ENCODE data around the gene PRKCE.

PRKCE gene

DNA sequence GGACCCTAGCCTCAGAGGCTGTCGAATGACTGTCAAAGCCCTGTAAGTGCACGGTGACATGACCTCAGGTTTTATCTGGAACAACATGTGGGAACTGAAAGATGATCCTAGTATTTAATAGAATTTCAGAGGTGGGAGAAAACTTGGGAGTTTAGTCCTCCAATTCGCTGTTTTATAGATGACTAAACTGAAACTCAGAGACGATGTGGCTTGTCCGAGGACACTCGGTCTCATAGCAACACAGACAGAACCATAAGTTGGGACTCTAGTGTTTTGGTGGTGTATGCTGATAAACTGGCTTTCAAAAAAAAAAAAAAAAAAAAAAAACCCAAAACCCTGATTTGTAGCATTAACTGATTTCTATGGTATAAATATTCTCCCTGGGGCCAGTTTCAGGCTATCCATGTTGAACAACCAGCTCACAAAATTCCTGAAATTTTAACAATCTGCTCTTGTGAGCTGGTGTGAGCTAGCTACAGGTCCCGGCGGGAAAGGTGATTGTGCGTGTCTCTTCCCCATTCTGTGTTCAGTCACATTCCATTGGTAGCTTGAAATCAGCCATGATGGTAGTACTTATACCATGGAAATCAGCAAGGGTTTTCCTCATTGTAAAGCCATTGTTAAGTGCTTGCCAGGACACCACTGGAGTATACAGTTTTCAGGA, 450.2 kb downstream of the PRKCE start:
- no peak for DNase-seq

DNA sequence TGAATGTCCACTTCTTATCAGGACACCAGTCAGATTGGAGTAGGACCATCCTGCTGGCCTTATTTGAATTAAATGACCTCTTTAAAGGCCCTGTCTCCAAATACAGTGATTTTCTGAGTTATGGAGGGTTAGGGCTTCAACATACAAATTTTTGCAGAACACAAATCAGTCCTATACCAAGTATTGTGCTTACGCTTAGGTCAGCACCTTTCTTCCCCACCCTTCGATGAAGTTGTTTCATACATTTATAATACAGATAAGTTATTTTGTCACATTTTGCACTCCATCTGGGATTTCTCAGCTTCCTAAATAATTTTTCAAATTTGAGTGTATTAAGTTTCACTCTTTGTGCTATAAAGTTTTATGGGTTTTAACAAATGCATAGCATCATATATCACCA, 455.2 kb downstream of the PRKCE start:
- no peak for DNase-seq

DNA sequence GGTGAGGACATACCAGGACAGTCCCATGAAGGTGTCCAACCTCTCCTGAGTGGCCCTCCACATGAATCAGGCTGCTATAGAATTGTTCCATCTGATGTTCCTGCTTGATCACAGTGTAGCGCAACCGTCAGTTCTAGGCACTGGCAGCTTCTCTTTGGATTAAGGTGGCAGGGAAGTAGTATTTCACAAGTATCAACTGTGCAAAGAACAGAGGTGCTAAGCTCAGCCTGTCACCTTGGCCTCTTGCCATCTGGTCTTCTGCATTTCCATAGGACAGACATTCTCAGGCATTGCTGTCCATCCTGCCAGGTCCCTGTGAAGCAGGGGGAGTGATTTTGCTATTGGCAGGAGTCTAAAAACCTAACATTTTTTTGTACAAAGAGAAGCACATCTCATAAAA, 463.5 kb downstream of the PRKCE start:
- no peak for DNase-seq

DNA sequence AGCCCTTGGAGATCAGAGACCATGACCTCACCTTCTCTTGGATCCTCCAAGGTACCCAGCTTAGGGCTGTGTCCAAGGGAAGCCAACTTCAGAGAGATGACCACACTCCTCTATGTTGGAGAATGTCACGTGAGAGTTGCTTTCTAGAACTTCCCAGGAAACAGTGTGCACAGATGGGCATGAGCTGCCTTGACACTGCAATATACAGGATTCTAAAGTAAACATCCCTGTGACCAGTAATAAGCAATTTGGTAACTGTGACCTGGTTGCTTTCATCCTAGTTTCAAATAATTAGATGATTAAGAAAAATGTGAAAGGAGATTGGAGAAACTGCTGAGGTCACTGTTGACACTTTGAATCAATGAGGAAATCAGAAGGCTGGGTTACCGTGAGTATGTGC, 464.7 kb downstream of the PRKCE start:
- DNase-seq, result no peak

DNA sequence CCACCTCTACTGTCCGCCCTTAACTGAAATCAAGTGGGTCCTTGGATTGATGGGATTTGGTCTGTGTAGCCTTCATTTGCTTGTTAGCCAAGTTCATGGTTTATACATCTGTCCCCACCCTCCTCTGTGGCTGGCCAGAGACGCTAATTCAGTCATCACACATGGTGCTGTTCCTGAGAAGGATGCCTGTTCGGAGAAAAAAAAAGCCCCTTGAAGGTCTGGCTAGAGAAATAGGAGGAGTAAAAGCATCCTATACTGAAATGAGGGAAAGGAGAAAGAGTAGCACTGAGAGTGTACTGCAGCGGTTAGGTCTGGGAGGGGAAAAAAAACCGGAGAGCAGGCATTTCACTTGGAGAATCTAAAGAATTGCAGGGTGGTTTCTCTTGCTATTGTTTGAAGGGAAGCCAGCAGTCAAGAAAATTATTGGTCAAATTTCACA, 465.1 kb downstream of the PRKCE start:
- DNase-seq, result no peak

DNA sequence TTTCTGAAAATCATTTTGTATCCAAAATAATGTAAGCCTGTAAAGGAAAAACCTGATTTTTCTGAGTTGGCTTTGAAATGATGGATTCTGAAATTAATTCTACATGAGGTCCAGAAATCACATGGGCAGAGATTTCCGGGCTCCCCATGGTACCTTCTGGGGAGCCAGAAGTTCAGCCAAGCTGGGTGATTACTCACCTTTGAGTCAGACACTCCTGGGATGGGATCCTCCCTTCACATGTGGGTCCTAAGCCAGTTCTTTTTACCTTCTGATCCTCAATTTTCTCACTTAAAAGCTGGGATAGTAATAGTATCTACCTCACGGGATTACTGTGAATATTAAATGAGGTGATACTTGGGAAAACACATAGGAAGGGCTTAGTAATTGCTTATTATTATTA, 465.9 kb downstream of the PRKCE start:
- DNase-seq, result peak; percentile 28 to 71

DNA sequence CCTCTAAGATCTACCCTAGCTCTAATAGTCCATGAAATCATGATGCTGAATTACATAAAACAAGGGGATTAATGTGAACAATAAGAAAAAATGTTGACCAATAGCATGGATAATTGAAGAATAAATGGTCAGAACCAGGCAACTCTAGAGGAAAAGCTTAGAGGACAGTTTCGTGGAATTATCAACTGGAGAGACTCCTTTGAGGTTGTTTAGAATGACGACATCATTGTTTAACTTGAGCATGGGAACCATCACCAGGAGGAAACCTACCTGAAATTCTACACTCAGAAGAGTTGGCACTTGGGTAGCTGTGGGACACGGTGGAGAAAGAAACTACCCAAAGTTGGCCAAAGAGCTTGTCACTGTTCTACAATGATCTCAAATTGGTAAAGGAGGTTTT, 466.5 kb downstream of the PRKCE start:
- DNase-seq, result no peak

DNA sequence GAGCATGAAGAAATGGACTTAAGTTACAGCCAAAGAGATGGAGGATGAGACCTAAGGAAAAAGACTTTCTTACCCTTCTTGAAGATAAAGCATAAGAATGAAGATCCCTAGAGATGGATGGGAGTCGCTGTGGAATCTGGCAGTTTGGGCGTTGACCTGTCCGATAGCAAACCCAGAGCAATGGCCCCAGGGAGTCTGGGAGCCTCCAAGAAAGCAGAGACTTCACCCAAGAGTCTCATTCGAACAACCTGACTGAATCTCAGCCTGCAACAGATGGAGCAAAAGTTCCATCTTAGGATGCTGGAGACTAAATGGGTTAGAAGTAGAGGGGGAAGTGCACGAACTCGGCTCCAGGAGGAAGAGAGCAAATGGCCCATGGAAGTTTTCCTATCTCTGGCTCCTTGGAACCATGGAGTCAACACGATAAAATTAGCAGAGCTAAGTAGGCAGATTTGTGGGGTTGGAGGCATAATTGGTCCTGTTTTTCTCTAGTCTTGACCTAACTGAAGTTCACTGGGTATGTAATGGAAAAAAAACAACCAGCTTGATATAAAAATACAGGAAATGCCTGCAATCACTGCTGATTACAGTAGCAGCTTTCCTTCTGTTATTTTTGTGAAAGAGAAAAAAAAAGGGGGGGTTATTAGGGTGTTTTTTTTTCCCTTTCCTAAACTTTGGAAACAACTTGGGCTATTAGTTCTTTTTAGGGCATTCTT, 467.3 kb downstream of the PRKCE start:
- DNase-seq, result no peak

DNA sequence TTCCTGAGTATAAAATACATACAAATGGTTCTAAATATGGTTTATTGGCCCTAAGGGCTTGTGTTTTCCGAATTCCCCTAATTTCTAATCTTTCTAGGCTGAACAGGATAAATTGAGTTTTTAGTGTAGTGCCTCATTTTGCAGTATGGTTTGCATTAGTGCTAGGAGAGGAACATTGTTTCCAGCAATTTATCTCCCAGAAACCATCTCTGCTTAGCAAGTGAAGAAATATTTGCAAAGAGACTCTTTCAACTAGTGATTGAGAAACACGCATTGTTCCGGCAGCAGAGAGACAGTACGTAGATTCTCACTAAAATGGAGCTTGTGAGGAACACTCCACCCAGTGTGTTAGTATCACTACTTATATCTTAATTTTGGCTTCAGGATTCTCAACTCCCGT, 468.0 kb downstream of the PRKCE start:
- DNase-seq, result no peak

DNA sequence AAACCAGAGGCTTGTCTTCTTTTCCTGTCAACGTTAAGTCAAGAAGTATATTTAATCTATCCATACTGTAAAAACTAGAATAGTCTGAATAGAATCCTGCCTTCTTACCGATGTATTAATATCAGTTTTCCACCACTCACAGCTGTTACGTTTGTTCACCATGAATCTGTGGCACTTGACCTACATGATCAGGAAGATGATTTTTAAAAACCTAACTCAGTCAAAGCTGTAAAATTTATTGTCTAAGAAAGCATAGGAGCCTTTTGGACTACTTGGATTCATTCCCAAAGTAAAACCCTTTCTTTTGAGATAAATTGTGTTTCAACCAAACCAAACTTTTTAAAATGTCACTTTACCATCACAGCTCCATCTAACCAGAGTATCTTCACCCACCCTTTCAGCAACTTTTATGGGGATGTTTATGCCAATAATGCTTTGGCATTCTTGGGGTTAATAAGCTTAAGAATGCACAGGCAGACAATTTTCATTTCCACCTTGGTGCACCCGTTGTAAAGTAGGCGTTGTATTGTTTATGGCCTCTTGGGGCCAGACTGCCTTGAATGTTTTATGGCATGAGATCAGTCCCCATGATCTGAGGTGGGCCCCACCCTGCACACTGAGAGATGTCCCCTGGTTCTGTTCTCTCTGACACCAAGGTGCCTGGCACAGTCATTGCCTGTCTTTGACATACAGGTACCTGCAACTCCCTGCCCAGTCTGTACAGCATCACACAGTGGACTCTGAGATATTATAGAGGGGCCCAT, 469.5 kb downstream of the PRKCE start:
- DNase-seq, result no peak

DNA sequence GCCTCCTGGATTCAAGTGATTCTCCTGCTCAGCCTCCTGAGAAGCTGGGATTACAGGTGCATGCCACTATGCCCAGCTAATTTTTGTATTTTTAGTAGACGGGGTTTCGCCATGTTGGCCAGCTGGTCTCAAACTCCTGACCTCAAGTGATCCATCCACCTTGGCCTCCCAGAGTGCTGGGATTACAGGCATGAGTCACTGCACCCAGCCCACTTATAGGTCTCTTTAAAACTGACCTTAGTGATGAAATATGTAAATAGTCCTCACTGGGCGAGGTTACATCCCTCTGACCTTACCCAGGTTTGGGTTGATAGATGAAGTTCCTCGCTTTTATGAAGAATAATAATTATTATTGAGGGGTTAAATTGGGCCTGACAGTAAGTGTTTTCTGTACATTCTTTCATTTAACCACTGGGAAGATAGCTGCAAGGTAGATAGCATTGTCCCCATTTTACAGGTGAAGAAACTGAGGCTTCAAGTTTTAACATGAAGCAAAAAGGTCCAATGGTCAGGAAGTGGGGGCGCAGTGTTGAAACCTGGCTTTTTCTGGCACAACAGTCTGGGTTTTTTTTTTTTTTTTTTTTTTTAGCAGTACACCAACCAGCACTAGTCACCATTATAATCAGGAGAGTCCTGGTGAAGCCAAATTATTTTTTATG, 471.0 kb downstream of the PRKCE start:
- DNase-seq, result no peak

DNA sequence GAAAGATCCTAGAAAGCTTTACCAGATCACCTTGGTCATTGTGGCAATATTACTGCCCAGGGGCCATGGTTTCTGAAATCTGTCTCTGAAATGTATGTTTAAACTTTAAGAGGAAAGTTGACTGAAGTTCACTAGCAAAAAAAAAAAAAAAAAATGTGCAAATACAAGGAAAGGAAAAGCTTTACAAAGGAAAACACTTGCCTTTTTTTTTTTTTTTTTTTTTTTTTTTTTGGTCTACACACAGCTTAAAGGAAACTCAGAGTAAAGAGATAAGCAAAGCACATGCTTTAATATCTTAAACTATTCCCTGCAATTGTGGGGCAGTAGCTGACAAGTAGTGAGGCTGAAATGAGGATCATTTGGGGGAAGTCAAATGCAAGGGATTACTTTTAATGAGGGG, 471.5 kb downstream of the PRKCE start:
- no peak for DNase-seq

DNA sequence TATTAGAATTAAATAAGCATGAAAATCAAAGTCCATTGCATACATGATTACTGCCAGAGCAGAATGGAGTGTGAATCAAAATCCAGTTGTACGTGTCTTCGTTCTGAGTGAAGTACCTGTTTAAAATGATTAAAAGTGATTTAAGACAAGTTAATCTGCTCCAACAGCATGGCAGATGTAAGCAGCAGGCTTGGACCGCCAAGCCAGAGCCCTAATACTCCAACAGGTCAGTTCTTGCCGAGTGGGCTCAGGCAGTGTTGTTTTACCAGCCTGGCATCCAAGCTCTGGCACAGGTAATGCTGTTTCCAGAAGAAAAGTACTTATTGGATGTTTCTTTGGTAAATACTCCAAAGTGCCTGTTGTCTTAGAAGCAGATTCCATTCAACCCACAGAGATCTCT, 474.3 kb downstream of the PRKCE start:
- DNase-seq, result no peak

DNA sequence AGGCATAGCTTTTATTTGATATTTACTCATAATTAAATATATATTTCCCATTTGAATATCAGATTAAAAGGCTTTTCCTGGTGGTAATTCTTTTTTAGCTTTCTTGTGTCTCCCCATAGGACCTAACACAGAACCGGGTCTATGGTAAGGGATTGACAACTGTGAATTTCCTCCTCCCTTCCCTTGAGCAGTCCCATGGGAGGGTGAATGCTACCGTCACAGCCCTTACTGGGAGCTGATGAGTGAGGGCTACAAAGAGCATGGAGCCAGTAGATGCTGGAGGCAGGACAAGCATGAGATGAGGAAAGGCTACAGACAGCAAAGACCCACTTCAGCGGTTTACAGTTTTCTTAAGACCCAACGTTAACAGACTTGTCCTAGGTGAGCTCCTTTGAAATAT, 475.1 kb downstream of the PRKCE start:
- no peak for DNase-seq

DNA sequence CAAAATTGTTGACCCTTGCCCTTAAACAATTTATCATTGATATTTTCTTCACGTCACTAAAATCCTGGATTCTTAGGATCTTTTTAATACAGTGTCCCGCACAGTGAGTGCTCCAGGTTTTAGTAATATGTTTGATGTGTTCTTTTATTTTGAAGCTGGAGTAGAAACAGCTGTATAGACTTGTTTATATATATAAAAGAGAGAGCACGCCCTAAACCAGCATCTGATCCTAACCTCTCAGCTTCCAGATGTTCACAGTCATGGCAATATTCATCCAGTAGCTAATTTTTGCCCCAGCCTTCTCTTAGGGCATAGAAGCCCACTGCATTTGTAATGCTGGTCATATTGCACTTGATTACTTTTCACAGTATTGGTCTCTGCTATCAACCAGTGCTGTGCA, 475.7 kb downstream of the PRKCE start:
- no peak for DNase-seq

DNA sequence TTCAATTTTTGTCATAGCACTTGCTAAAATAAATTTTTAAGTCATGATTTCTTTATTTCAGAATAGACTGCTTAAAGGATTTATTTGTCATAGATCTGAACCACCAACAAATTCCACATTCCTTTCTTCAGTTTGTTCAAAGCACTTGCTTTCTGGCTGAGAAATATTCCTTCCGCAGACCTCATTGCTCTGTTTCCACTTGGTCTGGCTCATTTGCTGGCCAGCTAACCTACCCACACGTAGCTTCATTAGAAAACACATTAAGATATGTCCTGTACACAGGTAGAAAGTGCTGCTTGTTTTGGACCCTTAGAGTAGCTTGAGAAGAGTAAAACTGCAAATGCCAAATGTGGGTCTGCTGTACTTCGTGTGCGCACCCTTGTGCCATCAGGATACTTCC, 479.0 kb downstream of the PRKCE start:
- DNase-seq, result no peak

DNA sequence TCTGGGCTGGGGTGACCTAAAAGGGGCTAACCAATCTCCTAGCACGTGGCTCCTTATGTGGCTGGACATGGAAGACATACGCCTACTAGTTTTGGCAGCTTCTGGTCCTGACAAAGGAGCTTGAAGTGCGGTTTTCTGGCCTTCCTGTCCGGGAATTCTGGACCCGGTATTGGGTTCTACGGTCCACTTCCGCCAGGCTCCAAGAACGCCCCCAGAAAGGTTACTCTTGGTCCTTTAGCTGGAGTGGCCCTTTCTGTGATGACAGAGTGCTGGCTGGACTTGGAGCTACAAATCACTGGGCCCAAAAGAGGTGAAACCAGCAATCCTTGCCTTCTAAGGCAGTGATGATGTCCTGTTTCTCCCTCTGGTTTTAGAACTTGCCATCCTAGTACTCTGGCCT, 481.5 kb downstream of the PRKCE start:
- no peak for DNase-seq

DNA sequence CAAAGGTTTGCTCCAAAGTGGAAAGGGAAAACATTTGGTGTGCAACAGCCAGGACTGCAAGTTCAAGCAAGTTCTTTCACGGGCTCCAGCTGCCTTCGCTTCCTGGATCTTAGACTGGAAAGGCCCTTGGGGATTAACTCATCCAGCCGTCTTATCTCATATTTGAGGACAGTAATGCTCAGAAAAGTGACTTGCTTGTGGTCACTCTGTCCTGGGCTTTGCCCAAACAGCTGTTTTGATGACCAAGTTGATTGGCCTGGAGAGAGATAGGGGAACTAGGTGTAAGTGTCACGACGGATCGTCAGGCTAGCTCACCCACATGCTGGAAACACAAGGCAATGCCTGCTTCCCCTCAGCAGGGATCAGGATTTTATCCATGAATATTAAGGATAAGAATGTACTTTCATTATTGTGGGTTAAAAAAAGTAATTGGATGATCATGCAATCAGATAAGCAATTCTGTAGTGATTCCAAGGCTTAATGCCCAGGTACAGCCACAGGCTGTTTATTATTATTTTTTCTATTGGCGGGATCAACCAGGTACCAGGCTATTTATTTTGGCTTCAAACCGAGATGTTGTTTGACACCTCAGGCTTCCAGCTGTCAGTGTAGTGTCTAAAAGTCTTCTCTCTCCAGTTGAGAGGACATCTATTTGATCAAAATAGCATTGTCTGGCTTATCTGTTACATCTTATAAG, 483.2 kb downstream of the PRKCE start:
- DNase-seq, result no peak

DNA sequence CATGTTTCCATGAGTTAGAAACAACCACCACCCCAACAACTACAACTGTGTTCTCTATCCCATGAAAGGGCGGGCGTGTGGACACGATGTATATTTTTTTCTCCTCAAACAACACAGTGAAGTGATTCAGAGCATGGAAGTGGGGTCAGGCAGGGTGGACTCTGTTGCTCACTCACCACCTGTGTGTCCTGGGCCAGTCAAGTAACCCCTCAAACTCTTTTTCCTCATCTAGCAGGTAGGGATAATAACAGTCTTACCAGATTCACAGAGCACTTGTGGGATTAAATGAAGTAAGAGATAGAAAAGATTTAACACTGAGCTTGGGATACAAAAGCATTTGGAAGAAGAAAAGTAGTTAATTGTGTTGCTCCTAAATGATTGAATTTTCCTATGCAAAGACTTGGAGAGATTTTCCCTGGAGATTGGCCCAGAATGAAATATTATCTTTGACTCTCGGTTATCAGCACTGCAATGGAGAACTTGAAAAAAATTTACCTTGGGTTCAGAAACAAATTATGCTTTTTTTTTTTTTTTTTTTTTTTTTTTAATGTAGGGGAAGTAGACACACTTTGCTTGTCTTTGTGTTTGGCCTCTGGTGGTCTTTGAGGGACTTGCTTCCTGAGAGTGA, 483.9 kb downstream of the PRKCE start:
- no peak for DNase-seq

DNA sequence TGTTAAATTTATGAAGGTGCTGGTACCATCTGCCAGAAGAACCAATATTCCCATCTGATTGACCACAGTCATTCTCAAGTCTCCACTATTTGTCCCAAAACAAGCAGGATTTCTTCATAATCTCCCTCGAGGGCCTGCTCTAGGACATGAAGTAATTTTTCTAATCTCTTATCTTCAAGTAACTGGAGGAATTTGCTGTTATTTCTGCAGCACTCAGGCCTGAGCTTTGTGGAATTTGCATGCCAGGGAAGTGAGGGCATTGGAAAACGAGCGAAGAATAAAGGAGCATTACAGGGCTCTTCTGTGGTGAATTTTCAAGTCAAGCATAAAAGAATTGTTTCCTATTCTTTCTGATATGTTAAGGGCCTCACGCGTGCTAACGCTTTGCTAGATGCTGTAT, 484.5 kb downstream of the PRKCE start:
- no peak for DNase-seq

DNA sequence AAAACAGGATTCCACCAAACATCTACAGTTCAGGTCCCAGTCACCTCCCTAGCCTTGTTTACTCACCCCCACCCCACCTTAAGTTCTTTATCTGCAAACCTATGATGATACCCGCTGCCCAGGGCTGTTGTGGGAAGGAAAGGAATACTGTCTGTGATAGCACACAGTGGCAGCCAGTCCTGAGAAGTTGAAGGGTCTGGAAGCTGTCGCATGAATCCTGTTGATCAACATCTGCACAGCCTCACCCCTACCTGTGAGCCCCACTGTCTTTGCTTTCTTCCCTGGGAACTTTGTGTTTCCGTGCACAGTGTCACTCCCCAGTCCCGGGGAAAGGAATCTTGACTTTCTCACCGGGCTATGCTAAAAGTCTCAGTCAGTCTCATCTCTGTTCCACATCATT, 485.0 kb downstream of the PRKCE start:
- DNase-seq, result no peak

DNA sequence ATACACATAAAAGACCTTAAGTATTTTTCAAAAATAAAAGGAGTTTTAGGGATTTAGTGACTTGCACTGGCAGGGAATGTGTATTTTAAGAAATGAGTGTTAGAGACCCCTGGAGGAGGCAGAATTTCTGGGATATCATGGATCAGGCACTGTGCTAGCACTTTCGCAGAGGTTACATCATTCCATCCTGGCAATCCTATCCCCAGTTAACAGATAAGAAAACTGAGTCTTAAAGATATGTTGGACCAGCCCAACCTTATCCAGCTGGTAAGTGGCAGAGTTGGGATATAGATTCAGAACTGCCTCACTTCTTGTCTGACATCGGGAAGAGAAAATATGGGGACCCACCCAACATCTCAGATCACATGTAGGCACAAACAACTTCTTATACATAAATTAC, 485.5 kb downstream of the PRKCE start:
- DNase-seq, result no peak
